GM19438 (cell line): Measurements from ENCODE around the gene EPX.
A peak's percentile ranks its signal among the peaks of the same experiment; 100 is the strongest.

ENCODE experiments used
- ATAC-seq: cut with Tn5 transposase; IDR thresholded peaks from one replicate; pipeline ENCODE4 v1.9.1; 2021; ENCODE audit warnings: low read depth; ENCODE audit not compliant: unreplicated experiment

The EPX gene

DNA sequence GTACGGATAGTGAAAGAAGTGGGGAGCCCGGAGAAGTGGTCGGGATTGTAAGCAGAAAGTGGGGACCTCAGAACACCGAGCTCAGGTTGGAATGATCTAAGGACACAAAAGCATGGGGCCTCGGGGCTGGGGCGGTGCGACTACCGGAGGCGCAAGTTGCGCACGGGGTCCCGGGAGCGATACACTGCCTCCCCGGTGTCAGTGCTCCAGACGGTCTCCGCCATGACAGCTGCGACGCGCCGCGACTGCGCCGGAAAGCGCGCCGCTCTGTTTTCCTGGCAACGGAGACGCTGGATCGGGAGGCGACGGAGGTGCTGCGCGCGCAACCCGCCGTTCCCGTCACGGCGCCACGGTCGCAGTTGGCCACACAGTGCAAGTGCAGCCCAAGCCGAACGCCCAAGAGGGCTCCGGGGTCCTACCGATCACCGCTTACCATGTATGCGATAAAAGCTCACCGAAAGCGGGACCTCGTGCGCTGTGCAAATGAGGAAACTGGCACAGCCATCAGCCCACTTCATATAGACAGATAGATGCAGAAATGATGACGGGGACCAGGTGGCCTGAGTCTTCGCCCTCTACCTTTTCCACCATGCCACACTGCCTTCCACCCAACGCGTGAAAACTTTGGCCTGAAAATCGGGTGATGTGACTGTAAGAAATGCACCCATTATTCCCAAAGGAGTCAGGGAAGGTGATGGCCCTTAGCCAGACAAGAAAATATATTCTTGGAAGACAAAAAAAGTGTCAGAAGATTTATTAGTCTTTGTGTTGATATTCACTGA, 26.7 kb downstream of the EPX start, which contains the start of gene MKS1:
Gene MKS1 (minus strand): TSS at position 249 of the 782 bp plus-strand sequence. CDS start 25 bp downstream, at position 224.
- peak; percentile 97 for ATAC-seq

DNA sequence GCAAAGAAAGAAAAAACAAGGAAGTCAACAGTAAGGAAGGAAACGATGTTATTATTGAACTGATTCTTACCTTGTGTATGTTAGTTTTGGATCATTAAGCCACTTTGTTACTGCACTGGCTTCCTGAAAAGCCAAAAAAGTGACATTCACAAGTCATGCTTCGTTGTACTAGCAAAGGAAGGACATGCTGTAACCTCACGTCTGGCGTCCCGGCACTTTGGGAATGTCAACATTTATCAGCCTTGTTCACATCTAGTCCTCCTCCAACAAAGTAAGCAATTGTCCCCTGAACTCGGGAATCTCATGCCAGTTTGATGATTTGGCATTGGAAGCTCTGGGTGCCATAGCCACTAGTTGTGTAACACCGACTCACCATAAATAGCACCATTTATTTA, 27.3 kb downstream of the EPX start:
- no peak for ATAC-seq

DNA sequence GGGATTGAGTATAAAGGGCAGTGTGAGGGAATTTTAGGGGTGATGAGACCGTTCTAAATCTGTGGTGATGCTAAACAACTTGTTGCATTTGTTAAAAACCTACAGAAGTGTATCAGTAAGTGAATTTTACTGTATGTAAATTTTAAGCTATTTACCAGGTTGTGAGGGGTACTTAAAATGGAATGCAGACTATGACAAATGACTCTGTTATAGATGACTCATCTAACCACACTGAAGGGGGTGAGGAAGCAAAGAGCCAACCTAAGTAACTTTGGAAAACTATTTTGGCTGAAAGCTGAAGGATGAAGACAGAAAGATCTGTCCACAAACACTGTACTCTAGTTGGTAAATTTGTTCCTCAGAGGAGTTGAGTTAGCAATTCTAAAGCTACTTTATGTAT, 31.8 kb downstream of the EPX start:
- no peak for ATAC-seq

DNA sequence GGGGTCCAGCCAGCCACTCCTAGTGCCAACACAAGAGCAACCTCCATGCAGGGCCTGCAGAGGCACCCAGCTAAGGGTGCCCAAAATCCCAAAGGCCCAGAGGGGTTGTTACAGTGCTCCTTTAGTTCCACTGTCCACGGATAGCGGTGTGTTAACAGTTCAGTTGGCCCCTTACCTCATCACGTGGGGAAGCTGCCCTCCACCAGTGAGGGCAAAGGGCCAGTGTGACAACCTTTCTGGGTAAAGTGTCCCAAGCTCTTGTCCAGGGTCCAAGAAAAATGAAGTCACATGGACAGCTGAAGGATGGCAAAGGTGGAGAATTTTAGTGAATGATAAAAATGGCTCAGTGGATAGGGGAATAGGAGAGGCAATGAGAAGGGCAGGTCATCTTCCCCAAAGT, 35.2 kb downstream of the EPX start:
- ATAC-seq: no peak

DNA sequence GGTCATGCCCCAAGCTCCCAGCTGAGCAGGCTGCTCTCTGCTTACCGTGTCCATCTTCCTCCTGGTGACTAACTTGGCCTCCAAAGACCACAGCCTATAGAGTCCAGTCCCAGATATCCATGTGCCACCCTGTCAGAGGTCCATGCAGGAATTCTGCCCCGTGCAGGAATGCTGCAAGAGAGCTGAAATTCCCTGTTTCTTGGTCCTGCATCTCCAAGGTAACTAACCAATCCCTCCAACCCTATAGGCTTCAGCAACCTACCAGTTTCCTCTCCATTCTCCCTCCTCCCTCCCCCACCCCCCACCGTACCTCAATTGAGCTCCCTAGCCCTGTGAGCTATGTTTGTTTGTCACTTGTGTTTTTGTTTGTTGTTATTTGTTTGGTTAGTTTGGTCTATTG, 36.2 kb downstream of the EPX start:
- no peak for ATAC-seq

DNA sequence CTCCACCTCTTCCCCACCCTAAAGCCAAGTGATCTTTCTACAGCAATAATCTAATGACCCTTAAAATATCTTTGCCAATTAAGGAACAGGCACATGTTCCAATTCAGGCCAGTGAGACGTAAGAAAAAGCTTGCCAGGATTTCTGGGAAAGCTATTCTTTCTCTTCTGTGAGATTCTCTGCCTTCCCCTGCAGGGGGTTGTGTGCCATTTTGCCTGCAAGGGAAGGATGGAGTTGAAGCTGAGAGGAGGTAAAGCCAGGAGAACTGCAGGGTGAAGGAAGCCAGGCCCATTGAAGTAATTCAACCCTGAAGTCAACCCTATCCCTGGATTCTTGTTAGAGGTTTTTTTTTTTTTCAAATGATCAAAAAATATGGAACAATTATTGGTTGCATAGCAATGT, 36.9 kb downstream of the EPX start:
- ATAC-seq: no peak

DNA sequence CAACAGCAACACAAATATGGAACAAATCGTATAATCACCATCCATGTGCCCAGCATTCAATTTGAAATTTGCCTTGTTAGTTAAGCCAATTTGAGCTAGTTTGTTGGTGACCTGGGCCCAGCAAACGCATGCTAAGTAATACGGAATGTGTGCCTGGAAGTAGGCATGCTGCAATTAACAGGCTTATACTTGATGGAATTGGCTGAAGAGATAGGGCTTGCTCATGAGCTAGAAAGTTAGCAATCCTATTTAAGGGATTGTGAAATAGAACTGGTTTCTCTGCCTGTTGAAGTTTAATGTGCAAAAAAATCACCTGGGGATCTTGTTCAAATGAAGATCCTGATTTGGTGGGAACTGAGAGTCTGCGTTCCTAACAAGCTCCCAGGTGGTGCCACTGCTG, 37.4 kb downstream of the EPX start:
- no peak for ATAC-seq

DNA sequence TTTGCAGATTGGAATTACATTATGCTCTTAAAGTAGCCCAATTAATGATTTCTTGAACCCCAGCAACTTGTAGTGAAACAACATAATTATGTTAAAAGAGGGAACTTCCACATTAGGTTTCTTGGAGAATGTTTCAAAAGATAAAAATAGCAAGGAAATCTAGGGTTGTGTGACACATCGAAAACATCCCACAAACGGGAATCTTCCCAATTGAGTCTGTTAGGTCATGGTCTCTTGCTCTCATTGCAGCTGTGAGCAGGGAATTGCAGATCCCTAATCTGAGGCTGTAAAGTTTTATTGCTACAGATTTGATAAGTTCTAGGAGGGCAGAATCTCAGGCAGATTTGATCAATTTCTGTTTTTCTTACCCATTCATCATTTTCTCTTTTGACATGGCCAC, 39.1 kb downstream of the EPX start:
- no peak for ATAC-seq

DNA sequence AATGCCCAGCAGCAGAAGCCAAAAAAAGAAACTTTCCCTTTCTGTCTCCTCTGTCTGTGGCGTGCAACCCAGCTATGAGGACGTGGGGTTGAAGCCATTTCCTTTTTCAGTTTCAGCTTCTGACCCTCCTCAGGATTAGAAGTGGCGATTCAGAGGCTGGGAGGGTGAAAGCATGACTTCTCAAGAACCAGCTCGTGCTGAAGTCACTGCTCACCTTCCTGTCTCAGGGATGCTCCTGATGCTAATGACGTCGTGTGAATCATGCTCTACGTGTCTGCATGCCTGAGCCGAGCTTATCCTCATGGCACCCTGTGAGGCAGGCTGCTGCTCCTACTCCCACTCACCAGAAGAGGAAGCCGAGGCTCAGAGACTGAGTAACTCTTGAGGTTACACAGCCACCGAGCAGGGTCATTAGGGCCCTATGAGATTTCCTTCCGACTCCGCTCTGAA, 40.2 kb downstream of the EPX start:
- ATAC-seq: peak; percentile 72

DNA sequence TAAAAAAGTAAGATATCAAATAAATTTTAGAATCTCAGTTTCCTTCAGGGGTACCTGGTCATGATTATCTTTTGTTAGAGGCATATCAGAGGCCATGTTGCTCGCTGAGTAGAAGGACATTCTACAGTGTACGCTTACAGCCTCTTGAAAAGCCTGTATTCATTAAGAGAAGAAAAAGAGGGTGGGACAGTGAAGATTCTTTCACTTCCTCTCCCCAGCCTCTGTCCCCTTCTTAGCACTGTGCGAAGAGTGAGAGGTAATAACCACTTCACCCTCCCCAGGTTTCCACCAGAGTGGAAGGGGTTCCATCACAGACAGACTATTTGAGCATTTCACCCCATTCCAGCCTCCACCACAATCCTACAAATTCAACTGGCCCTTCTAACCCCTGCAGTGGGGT, 41.0 kb downstream of the EPX start:
- peak; percentile 57 for ATAC-seq

DNA sequence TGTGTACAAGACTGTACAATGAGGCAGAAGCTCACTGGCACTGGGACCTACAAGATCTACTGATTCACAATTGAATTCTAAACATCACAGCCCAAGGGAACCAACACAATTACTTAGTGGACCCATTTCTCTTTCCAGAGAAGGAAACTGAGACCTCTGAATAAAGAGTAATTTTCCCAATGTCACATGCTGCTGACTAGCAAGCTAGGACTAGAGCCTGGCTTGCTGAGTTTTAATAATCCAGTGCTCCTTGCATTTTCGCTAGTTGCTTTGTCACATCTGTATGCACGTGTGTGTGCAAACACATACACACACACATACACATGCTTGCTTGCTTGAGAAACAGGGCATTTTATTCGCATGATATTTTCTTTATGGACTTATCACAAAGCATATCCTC, 42.0 kb downstream of the EPX start:
- ATAC-seq: no peak

DNA sequence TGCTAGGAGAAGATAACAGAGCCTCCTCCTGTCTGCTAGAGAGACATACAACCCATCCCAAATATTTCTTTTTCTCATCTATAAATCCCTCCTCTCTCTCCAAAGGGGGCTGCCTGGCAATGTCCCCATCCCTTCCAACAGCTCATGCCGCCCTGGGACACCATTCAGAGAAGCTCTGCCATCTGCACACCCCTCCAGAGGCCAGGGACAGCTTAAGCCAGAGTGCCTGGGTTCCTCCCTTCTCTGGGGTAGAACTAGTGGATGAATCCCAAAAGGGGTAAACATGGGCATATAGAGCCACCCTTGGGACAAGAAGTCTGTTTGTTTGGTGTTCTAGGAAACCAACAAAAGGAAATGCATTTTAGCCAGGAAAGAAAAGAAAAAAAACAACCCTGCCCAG, 43.3 kb downstream of the EPX start:
- ATAC-seq: no peak

DNA sequence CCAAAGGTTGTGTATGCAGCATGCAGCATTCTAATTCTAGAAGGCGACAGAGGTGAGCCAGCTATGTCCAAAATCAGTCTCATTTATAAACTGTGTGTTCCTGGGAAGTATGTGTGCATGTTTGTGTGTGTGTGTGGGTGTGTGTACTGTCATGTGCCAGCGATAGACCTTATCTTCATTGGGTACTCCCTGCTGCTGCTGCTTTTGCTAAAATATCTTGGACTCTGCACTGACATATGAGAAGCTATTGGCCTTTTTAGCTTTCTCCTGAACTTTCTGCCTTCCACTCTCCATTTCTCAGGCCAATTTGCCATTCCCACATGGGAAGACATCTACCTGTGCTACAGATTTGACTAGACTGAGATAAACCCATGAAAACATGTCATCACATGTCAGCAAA, 43.9 kb downstream of the EPX start:
- ATAC-seq: no peak

DNA sequence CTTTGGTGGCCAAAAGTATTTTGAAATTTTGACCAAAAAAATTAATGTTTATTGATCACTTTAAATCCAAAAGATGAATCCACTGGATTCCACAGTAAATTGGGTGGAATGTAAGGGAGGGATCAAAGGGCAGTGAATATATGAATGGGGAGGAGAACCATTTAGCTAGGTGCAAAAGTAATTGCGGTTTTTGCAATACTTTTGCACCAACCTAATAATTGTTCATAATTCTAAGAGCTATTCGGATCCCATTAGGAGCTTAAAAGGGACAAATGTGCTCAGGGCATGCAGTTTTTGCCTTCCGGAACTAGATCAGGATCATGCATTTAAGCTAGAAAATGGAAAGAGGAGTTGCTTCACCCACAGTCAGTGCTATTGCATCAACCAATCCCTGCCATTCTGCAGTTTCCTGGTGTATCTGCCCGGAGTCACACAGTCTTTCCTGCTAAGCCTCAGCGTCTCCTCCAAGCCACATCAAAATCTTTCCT, 45.7 kb downstream of the EPX start, which contains the start of gene LPO:
Gene LPO (plus strand): TSS at position 438 of the 488 bp plus-strand sequence. CDS start 4,396 bp downstream, outside the sequence.
- no peak for ATAC-seq

DNA sequence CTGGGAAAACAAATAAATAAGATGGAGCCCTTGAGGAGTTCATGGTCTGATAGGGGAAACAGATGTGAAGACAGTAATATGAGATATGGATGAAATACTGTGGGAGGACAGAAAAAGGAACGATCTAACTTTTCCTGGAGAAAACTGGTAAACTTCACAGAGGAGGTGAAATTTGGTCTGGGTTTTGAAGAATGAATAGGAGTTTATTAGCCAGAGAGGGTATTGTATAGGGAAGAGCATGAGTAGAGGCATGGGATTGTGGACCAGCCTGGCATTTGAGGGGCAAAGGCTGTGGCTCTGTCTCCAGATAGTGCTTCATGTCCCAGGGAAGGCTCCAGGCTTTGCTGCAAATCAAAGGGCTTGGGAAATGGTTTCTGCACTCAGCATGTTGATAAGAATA, 47.5 kb downstream of the EPX start:
- no peak for ATAC-seq

DNA sequence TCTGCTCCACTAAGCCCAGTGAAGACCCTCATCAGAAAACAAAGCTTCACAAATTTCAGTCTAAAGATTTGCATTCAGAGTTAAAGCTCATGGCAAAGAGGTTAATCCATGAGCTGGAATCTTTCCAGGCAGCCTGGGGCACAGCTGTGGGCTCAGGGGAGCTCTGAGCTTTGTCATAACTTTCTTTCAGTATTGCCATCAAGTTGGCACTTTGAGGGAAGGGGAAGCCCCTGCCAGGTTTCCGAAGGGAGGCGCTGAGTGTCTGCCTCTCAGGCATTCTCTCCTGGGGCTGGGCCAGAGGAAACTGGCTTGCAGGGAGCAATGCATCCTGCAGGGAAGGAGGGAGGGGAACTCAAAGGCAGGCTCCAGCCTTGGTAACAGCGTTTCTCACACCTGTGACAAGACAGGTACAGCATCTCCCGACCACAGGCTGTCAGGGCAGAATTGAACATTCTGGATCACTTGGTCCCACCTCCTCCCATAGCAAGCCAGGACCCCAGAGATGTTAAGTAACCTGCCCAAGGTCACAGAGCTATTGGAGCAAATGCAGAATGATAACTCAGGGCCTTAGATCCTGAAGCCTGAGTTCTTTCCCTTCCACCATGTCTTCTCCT, 49.8 kb downstream of the EPX start:
- ATAC-seq: no peak

DNA sequence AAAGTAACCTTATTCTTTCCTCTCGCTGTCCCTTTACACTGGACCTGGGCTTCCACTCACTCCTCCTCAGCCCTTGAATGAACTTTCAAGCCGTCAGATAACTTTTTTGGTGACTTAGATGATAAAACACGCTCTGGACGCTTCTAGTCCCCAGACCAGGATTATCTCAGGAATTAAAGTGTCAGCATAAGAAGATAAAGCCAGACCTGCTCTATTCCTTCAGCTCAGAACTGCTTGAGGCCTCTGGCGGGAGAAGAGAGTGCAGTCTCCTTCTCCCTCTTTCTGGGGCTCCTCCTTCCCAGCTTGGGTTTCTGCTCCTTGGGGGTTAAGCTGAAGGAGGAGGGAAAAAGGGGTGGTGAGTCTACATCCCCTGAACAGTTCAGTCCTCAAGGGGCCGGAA, 52.4 kb downstream of the EPX start:
- ATAC-seq: no peak

DNA sequence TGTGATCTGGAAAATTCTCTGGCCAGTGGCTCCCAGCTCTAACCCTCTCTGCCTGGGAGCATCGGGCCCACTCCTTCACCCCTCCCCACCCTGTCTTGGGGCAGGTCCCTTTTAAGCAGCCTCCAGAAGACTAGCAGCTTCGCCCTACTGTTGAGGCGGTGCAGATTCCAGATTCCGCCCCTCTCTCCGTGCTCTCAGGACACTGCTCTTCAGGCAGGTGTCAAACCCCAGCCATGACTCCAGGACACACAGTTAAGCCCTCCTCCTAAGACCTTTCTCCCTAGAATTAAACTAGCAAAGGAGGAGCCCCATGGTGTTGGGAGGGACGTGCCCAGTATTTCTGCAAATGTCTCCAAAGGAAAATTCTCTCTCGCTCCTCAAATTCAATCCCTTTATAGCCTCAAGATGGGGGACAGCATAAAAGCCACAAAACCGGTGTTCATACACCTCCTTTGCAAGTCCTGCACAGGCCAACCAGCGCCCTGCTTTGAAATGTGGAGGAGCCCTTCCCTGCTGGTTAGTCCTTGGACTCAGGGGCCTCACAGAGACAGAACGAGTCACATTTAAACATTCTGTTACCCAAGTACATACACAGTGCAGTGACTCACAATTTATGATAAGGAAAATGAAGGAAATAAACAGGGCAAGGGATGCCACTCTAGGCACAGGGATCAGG, 53.0 kb downstream of the EPX start:
- ATAC-seq: no peak

DNA sequence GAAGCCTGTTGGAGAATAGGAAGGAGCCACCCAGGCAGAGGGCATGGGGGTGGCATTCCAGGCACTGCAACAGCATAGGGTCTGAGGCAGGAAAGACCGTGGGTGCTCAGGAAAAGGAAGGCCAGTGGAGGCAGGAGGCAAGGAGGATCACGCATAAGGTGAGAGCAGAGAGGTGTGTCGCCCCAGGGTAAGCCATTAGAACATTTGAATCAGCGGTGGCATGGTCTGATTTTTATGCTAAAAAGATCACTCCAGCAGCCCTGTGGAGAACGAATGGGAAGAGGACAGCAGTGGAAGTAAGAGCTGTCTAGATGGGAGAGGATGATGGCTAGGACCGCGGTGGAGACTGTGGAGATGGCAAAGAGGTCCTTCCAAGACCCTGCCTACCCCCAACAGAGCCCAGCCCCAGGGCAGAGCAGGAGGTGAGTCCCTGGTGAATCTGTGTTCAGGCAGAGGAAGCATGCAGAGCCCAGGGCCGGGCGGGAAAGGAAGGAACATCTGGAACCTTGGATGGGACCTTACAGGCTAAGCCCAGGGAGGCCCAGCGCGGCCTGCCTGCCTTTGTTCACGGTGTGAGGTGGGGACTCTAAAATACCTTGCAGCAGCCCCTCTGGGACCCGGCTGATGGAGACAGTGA, 53.7 kb downstream of the EPX start:
- no peak for ATAC-seq

DNA sequence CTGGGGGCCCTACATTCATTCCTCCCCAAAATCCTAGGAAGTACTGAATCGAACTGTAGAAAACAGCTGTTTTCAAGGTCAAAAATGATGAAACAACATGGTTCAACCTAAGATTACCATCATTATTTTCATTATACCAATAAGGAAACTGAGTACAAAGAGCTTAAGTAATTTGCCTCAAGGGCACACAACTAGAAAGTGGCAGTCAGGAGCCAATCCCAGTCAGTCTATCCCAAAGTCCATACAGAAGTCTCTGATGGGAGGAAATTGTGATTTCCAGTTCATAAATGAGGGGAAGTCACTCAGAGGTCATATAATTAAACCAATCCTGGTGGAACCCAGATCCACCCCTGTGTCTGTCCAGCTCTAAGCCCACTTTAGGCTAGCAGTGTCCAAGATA, 54.3 kb downstream of the EPX start:
- ATAC-seq: no peak
